ENCODE results near the gene PGM5.

- no peak for TF ChIP-seq CTCF (IDR thresholded peaks at IDR 0.05; ENCODE audit: low read length)
- TF ChIP-seq EZH2 (optimal IDR thresholded peaks at IDR 0.05; ENCODE audit: low read depth, low read length): no peak
Observed at GRCh38 chr9:68523367-68523936, 167.0 kb downstream of the PGM5 start.

Data from MM.1S (cell line).